HEK293T (cell line): ENCODE data around the gene CAPZA1.
A peak's percentile ranks its signal among the peaks of the same experiment; 100 is the strongest.

Experiments used
- ARNT ChIP-seq: fragments of 450-650 bp; IDR thresholded peaks from 2 replicates; pipeline ENCODE4 v1.6.1; 2017; ENCODE audit warnings: mild to moderate bottlenecking
- BHLHE40 ChIP-seq: fragments of 450-650 bp; IDR thresholded peaks from 2 replicates; pipeline ENCODE4 v1.6.1; 2016; ENCODE audit warnings: mild to moderate bottlenecking, moderate library complexity, borderline replicate concordance
- ELF4 ChIP-seq: fragments of 450-650 bp; IDR thresholded peaks from 2 replicates; pipeline ENCODE4 v1.6.1; 2017; ENCODE audit warnings: antibody characterized with exemption
- FOXA1 ChIP-seq: fragments of 450-650 bp; IDR thresholded peaks from 2 replicates; pipeline ENCODE4 v1.6.1; 2016; ENCODE audit warnings: mild to moderate bottlenecking
- FOXM1 ChIP-seq: fragments of 450-650 bp; IDR thresholded peaks from 2 replicates; pipeline ENCODE4 v1.6.1; 2017; ENCODE audit warnings: mild to moderate bottlenecking, borderline replicate concordance
- PKNOX1 ChIP-seq: fragments of 450-650 bp; IDR thresholded peaks from 2 replicates; pipeline ENCODE4 v1.6.1; 2016
- SP1 ChIP-seq: fragments of 450-650 bp; IDR thresholded peaks from 2 replicates; pipeline ENCODE4 v1.6.1; 2017
- SUZ12 ChIP-seq: fragments of 450-650 bp; IDR thresholded peaks from 2 replicates; pipeline ENCODE4 v1.6.1; 2016; ENCODE audit warnings: mild to moderate bottlenecking
- TARDBP ChIP-seq: fragments of 450-650 bp; IDR thresholded peaks from 2 replicates; pipeline ENCODE4 v1.6.1; 2016
- ZNF384 ChIP-seq: fragments of 450-650 bp; IDR thresholded peaks from 2 replicates; pipeline ENCODE4 v1.6.1; 2016

GRCh38 chr1:112618721-112619517, 713 bp upstream of the CAPZA1 start, which contains the start of gene ST7L:
- TF ChIP-seq SP1, result no peak
- no peak for TF ChIP-seq FOXM1
- TF ChIP-seq SUZ12, result no peak
- TF ChIP-seq TARDBP, result no peak
- TF ChIP-seq BHLHE40, result no peak
- peak; percentile 53; the same call in 1 of the 2 replicates for TF ChIP-seq ELF4
- no peak for TF ChIP-seq FOXA1
- no peak for TF ChIP-seq ZNF384
- TF ChIP-seq ARNT, result no peak
- peak; percentile 95 for TF ChIP-seq PKNOX1
